Neural crest cell (in vitro differentiated cells): ENCODE measurements around the gene RBP2. TPM values are rescaled to one million over a fixed set of nuclear protein-coding genes. Genes with fewer than 3 reads are reported as not detected.

Experiments used
- DNase-seq: peaks from one replicate; pipeline ENCODE4 v3.0.0; 2021; ENCODE audit warnings: low read depth, mixed read lengths, low spot score
- H3K27ac Mint-ChIP-seq: one replicate; pipeline ENCODE4 v1.8.0; 2021; ENCODE audit warnings: mild to moderate bottlenecking, mixed read lengths; ENCODE audit not compliant: unreplicated experiment
- H3K27me3 Mint-ChIP-seq: 2 replicates; pipeline ENCODE4 v1.8.0; 2021; ENCODE audit warnings: low read depth, mild to moderate bottlenecking, mixed read lengths
- H3K36me3 Mint-ChIP-seq: 2 replicates; pipeline ENCODE4 v1.8.0; 2021; ENCODE audit warnings: low read depth, mild to moderate bottlenecking, mixed read lengths
- H3K4me1 Mint-ChIP-seq: 2 replicates; pipeline ENCODE4 v1.8.0; 2021; ENCODE audit warnings: mixed read lengths
- H3K4me3 Mint-ChIP-seq: one replicate; pipeline ENCODE4 v1.8.0; 2021; ENCODE audit warnings: mild to moderate bottlenecking, mixed read lengths
- H3K9me3 Mint-ChIP-seq: 2 replicates; pipeline ENCODE4 v1.8.0; 2021; ENCODE audit warnings: mixed read lengths
- total RNA-seq: library from RNA; stranded (reverse); gene quantifications from 2 replicates; pipeline ENCODE4 v1.2.1, GENCODE V29; 2021
- TF ChIP-seq, protein P1 (sequence below): fragments of 200-600 bp; sonication (generic); conservative IDR thresholded peaks from 2 replicates; pipeline ENCODE4 v1.5.0; 2021; ENCODE audit warnings: antibody characterized with exemption, mild to moderate bottlenecking

The RBP2 gene
- total RNA-seq, 1 donor from 2014 or later, result not detected

DNA sequence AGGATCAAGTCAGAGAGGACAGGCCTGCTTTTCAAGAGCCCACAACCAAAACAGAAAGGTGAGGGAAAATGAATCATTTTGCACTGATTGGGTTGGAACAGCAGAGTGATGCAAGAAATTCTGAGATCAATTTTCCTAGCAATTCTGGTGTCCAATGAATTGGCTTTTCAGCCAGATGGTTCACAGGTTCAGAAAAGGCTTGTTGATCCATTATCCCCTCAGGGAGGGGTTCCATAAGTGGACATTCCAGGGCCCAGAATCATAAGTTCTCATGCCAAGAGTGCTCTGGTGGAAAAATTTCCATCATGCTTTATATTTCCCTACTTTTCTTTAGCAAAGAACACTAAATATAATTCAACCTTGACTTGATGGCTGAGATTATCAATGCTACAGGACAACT lies 16.2 kb downstream of the RBP2 start:
- H3K4me1 Mint-ChIP-seq, result no peaks in the 10 kb centered on the region
- H3K9me3 Mint-ChIP-seq, result no peaks in the 10 kb centered on the region
- H3K36me3 Mint-ChIP-seq, result no peaks in the 10 kb centered on the region
- no peak for DNase-seq
- TF ChIP-seq, protein P1, sequence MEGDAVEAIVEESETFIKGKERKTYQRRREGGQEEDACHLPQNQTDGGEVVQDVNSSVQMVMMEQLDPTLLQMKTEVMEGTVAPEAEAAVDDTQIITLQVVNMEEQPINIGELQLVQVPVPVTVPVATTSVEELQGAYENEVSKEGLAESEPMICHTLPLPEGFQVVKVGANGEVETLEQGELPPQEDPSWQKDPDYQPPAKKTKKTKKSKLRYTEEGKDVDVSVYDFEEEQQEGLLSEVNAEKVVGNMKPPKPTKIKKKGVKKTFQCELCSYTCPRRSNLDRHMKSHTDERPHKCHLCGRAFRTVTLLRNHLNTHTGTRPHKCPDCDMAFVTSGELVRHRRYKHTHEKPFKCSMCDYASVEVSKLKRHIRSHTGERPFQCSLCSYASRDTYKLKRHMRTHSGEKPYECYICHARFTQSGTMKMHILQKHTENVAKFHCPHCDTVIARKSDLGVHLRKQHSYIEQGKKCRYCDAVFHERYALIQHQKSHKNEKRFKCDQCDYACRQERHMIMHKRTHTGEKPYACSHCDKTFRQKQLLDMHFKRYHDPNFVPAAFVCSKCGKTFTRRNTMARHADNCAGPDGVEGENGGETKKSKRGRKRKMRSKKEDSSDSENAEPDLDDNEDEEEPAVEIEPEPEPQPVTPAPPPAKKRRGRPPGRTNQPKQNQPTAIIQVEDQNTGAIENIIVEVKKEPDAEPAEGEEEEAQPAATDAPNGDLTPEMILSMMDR, result no peak
- no peaks in the 10 kb centered on the region for H3K27me3 Mint-ChIP-seq
- H3K27ac Mint-ChIP-seq, result no peak overlapping the region
- H3K4me3 Mint-ChIP-seq, result no peak overlapping the region

DNA sequence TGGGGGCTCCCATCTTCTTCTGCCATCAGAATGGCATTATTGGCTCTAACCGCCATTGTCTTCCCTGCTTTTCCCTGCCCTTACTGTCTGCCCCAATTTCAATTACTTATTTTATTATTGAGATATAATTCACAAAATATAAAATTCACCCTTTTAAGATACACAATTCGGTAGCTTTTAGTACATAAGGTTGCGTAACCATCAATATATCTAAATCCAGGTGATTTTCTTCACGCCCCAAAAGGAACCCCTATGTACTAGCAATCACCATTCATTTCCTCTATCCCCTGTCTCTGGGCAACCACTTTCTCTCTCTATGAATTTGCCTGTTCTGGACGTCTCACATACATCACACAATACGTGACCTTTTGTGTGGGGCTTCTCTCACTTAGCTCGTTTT lies 18.0 kb downstream of the RBP2 start:
- no peaks in the 10 kb centered on the region for H3K36me3 Mint-ChIP-seq
- no peak for DNase-seq
- TF ChIP-seq, protein P1, result no peak
- H3K27ac Mint-ChIP-seq, result no peak overlapping the region
- H3K4me1 Mint-ChIP-seq, result no peaks in the 10 kb centered on the region
- no peaks in the 10 kb centered on the region for H3K27me3 Mint-ChIP-seq
- no peaks in the 10 kb centered on the region for H3K9me3 Mint-ChIP-seq
- no peak overlapping the region for H3K4me3 Mint-ChIP-seq

GRCh38 chr3:139457066-139457465 lies 19.2 kb downstream of the RBP2 start:
- DNase-seq, result no peak
- H3K4me1 Mint-ChIP-seq, result no peaks in the 10 kb centered on the region
- H3K27me3 Mint-ChIP-seq, result no peaks in the 10 kb centered on the region
- TF ChIP-seq, protein P1, result no peak
- H3K27ac Mint-ChIP-seq, result no peak overlapping the region
- H3K9me3 Mint-ChIP-seq, result no peaks in the 10 kb centered on the region
- no peak overlapping the region for H3K4me3 Mint-ChIP-seq
- no peaks in the 10 kb centered on the region for H3K36me3 Mint-ChIP-seq

DNA sequence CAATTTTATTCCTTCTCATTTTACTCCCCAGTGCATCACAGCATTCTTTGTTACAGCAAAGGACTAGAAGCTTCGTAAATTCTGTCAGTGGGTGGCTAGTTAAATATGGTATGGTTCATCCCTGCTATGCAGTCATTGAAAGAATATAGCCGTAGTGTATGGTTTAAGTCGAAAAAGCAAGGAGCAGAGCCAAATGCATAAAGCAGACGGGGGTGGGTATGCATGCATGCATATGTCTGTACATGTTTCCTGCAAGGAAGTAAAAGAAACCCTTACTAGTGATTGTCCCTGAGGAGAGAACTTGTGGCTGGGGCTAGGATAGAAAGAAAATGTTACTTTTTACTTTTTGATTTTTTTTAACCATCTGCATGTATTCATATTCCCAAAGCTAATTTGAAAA lies 19.9 kb downstream of the RBP2 start:
- H3K36me3 Mint-ChIP-seq, result no peaks in the 10 kb centered on the region
- no peak overlapping the region for H3K4me3 Mint-ChIP-seq
- TF ChIP-seq, protein P1, result no peak
- H3K9me3 Mint-ChIP-seq, result no peaks in the 10 kb centered on the region
- H3K4me1 Mint-ChIP-seq, result no peaks in the 10 kb centered on the region
- H3K27me3 Mint-ChIP-seq, result no peaks in the 10 kb centered on the region
- no peak for DNase-seq
- H3K27ac Mint-ChIP-seq, result no peak overlapping the region

DNA sequence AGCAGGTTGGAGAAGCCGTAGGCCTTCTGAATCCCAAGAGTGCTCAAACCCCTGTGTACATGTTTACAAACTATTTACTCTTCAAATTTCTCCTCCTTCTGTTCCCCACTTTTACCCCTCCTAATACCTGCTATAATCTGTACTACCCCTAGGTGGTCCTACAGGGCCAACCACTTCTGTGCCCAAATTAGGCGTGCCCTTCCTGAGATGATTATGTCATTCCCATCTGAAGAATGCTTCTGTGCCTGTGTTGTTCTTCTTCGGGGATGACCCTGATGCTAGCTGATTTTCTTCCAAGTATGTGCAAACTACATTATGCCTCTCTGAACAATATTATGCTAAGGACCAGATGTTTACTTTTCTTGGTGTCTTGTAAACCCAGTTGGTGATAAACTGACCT lies 20.5 kb downstream of the RBP2 start:
- no peaks in the 10 kb centered on the region for H3K4me1 Mint-ChIP-seq
- no peak for DNase-seq
- no peaks in the 10 kb centered on the region for H3K27me3 Mint-ChIP-seq
- H3K9me3 Mint-ChIP-seq, result no peaks in the 10 kb centered on the region
- TF ChIP-seq, protein P1, result peak; percentile 43
- H3K4me3 Mint-ChIP-seq, result no peak overlapping the region
- H3K36me3 Mint-ChIP-seq, result no peaks in the 10 kb centered on the region
- no peak overlapping the region for H3K27ac Mint-ChIP-seq

- H3K27ac Mint-ChIP-seq, result no peak overlapping the region
- H3K4me3 Mint-ChIP-seq, result no peak overlapping the region
- TF ChIP-seq, protein P1, result no peak
- no peak for DNase-seq
- no peaks in the 10 kb centered on the region for H3K27me3 Mint-ChIP-seq
- no peaks in the 10 kb centered on the region for H3K36me3 Mint-ChIP-seq
- no peaks in the 10 kb centered on the region for H3K9me3 Mint-ChIP-seq
- no peaks in the 10 kb centered on the region for H3K4me1 Mint-ChIP-seq
Measured at GRCh38 chr3:139455206-139455605, 21.1 kb downstream of the RBP2 start.
